SK-N-SH (cell line): Measurements from ENCODE around the gene SLC30A3. TPM values are rescaled to one million over a fixed set of nuclear protein-coding genes. Genes with fewer than 3 reads are reported as not detected.

Experiments
- CTCF ChIA-PET: fragments of 300-600, 350-600 bp; formaldehyde crosslinking; extraction: SDS; loops from one replicate; lab custom pipeline; 2021; lab: Yijun Ruan, JAX
- POLR2A ChIA-PET: fragments of 350-600 bp; sonication (Branson Sonifier 250); formaldehyde crosslinking; extraction: SDS; loops from one replicate; lab custom pipeline; 2020; ENCODE audit warnings: antibody characterized with exemption, inconsistent platforms; lab: Yijun Ruan, JAX
- DNase-seq: peaks from one replicate; pipeline ENCODE4 v3.0.0; 2012
- H2AFZ ChIP-seq: fragments of 200-600 bp; sonication (generic); 2 replicates; pipeline ENCODE4 v1.8.1; 2016; ENCODE audit warnings: antibody characterized with exemption, mild to moderate bottlenecking, low read depth
- H3F3A ChIP-seq: fragments of 200-600 bp; sonication (generic); replicated peaks from 2 replicates; pipeline ENCODE3; 2016; ENCODE audit warnings: antibody characterized with exemption, mild to moderate bottlenecking; ENCODE audit not compliant: insufficient read depth
- H3K27ac ChIP-seq, 2 experiments: fragments of 200-500 bp in 1 of 2; fragments of 200-600 bp in 1 of 2; sonication (Bioruptor generic) in 1 of 2; sonication (generic), shearing (Covaris generic) in 1 of 2; 2 replicates each; pipeline versions ENCODE4 v1.5.1 to v1.6.1; 2014 to 2016; ENCODE audit warnings: low read depth in 2 of 2, inconsistent platforms in 1 of 2, low read length in 1 of 2, mild to moderate bottlenecking in 1 of 2, mixed read lengths in 1 of 2
- H3K27me3 ChIP-seq: fragments of 200-600 bp; sonication (generic), shearing (Covaris generic); 2 replicates; pipeline ENCODE4 v1.6.1; 2016; ENCODE audit warnings: mixed run types; ENCODE audit not compliant: insufficient read depth
- H3K36me3 ChIP-seq, 2 experiments: fragments of 200-500 bp in 1 of 2; fragments of 200-600 bp in 1 of 2; sonication (Bioruptor generic) in 1 of 2; sonication (generic) in 1 of 2; replicated peaks in 1 of 2; 2 replicates each; pipeline versions ENCODE3 to v1.5.1; 2014 to 2016; ENCODE audit warnings: low read length in 1 of 2, mild to moderate bottlenecking in 1 of 2; ENCODE audit not compliant: insufficient read depth in 2 of 2, control insufficient read depth in 1 of 2
- H3K4me1 ChIP-seq, 2 experiments: fragments of 200-500 bp in 1 of 2; fragments of 200-600 bp in 1 of 2; sonication (Bioruptor generic) in 1 of 2; sonication (generic), shearing (Covaris generic) in 1 of 2; 2 replicates each; pipeline versions ENCODE4 v1.5.1 to v1.6.1; 2014 to 2016; ENCODE audit warnings: low read depth in 1 of 2, low read length in 1 of 2, mixed run types in 1 of 2; ENCODE audit not compliant: insufficient read depth in 2 of 2, control insufficient read depth in 1 of 2
- H3K4me2 ChIP-seq: fragments of 200-600 bp; sonication (generic), shearing (Covaris generic); 2 replicates; pipeline ENCODE4 v1.6.1; 2017; ENCODE audit warnings: mixed run types
- H3K4me3 ChIP-seq, 2 experiments: fragments of 200-500 bp in 1 of 2; fragments of 200-600 bp in 1 of 2; sonication (Bioruptor generic) in 1 of 2; sonication (generic), shearing (Covaris generic) in 1 of 2; 2 replicates each; pipeline versions ENCODE4 v1.5.1 to v1.8.1; 2014 to 2016; ENCODE audit warnings: low read depth in 2 of 2, inconsistent platforms in 1 of 2, low read length in 1 of 2, mild to moderate bottlenecking in 1 of 2, mixed read lengths in 1 of 2, moderate library complexity in 1 of 2
- H3K79me2 ChIP-seq: fragments of 200-600 bp; sonication (generic); 2 replicates; pipeline ENCODE4 v1.8.1; 2017; ENCODE audit warnings: mild to moderate bottlenecking; ENCODE audit not compliant: insufficient read depth
- H3K9ac ChIP-seq: fragments of 200-600 bp; sonication (generic); 2 replicates; pipeline ENCODE4 v1.6.1; 2017; ENCODE audit warnings: mixed run types
- H3K9me2 ChIP-seq: fragments of 200-600 bp; sonication (generic); 2 replicates; pipeline ENCODE4 v1.6.1; 2017; ENCODE audit warnings: mixed run types
- H3K9me3 ChIP-seq: fragments of 200-600 bp; sonication (generic); 2 replicates; pipeline ENCODE4 v1.6.1; 2017; ENCODE audit warnings: mixed run types, mild to moderate bottlenecking, moderate library complexity
- H4K20me1 ChIP-seq: fragments of 200-600 bp; sonication (generic); 2 replicates; pipeline ENCODE4 v1.6.1; 2017; ENCODE audit warnings: mild to moderate bottlenecking, mixed run types; ENCODE audit not compliant: insufficient read depth
- EZH2phosphoT487 ChIP-seq: fragments of 200-600 bp; sonication (generic); IDR thresholded peaks from 2 replicates; pipeline ENCODE4 v1.6.1; 2017; ENCODE audit warnings: low read depth, mixed run types, mild to moderate bottlenecking, antibody characterized with exemption, moderate library complexity, borderline replicate concordance
- FOSL2 ChIP-seq: IDR thresholded peaks from 2 replicates; pipeline ENCODE4 v1.4.0; 2012; ENCODE audit warnings: low read depth, mild to moderate bottlenecking, moderate library complexity, borderline replicate concordance
- FOXJ3 ChIP-seq: sonication (generic); formaldehyde crosslinking; IDR thresholded peaks from 2 replicates; pipeline ENCODE4 v1.5.1; 2020; ENCODE audit warnings: mild to moderate bottlenecking, missing genetic modification reagents
- GATA2 ChIP-seq: sonication (generic); formaldehyde crosslinking; IDR thresholded peaks from 2 replicates; pipeline ENCODE4 v1.5.0; 2020; ENCODE audit warnings: mild to moderate bottlenecking, missing genetic modification reagents
- NFIC ChIP-seq: IDR thresholded peaks from 2 replicates; pipeline ENCODE4 v1.4.0; 2012; ENCODE audit warnings: borderline replicate concordance
- POLR2AphosphoS5 ChIP-seq: IDR thresholded peaks from 2 replicates; pipeline ENCODE4 v1.6.1; 2012; ENCODE audit warnings: low read depth, low read length
- RFX5 ChIP-seq: IDR thresholded peaks from 2 replicates; pipeline ENCODE4 v1.6.1; 2012; ENCODE audit warnings: mild to moderate bottlenecking, improper control_type of control experiment, low read length
- TCF12 ChIP-seq: IDR thresholded peaks from 2 replicates; pipeline ENCODE4 v1.4.0; 2012
- TEAD4 ChIP-seq: IDR thresholded peaks from 2 replicates; pipeline ENCODE4 v1.4.0; 2012; ENCODE audit warnings: mild to moderate bottlenecking, borderline replicate concordance; ENCODE audit not compliant: insufficient read depth
- ZBTB33 ChIP-seq: IDR thresholded peaks from 2 replicates; pipeline ENCODE4 v1.4.0; 2012; ENCODE audit warnings: low read depth, borderline replicate concordance
- WGBS: methylation state at CpG from one replicate; pipeline ENCODE4 v1.1.6; 2017; ENCODE audit warnings: low lambda C conversion rate; 5-methylcytosine and 5-hydroxymethylcytosine counted together
- polyA plus RNA-seq, 3 experiments: library from polyadenylated mRNA; depleted of rRNA; stranded (reverse); fragments of >200 nt; gene quantifications; 2 replicates each; pipeline ENCODE4 v1.2.3, GENCODE V29; 2012
- TF ChIP-seq, protein P1 (sequence below): IDR thresholded peaks from 2 replicates; pipeline ENCODE4; 2012

The SLC30A3 gene
- polyA plus RNA-seq, 1 of the 3 experiments (the other 2 are of a cell fraction), result 1.1 TPM

GRCh38 chr2:27256855-27257454 lies 5.9 kb downstream of the SLC30A3 start:
- TF ChIP-seq FOXJ3 (CRISPR knock-in tag), result no peak
- TF ChIP-seq GATA2 (CRISPR knock-in tag), result no peak
- TF ChIP-seq ZBTB33, result no peak
- no peak overlapping the region for H2AFZ ChIP-seq
- no peaks in the 10 kb centered on the region for H3K9me3 ChIP-seq
- no peaks in the 10 kb centered on the region for H3K9me2 ChIP-seq
- no peak overlapping the region for H3K9ac ChIP-seq
- H3K36me3 ChIP-seq, result no peaks in the 10 kb centered on the region
- H4K20me1 ChIP-seq, result no peaks in the 10 kb centered on the region
- peaks cover 17% of the 10 kb centered on the region for H3F3A ChIP-seq
- H3K79me2 ChIP-seq, result no peaks in the 10 kb centered on the region
- WGBS, result 91% methylated on average over 2 of the region's 7 CpGs
- no peak overlapping the region for H3K27ac ChIP-seq
- no peak overlapping the region for H3K4me3 ChIP-seq
- H3K4me2 ChIP-seq, result no peak overlapping the region
- DNase-seq, result no peak
- ChIA-PET POLR2A (no interaction called here), CTCF (interaction anchor here (0.7 to 10.8 kb wide), 9 partner anchors 8 to 252 kb away, joined by 3 to 133 read pairs (median 4); partner anchors contain the start of gene SLC30A3)
- peaks cover 18% of the 10 kb centered on the region for H3K27me3 ChIP-seq
- H3K4me1 ChIP-seq, result peaks cover 14 to 18% of the 10 kb centered on the region in 2 experiments

- Histone ChIP-seq H3K27me3 (peaks cover 5% of the 10 kb centered on the region; the same call in 1 of the 2 replicates), H3K79me2 (no peaks in the 10 kb centered on the region), H3K9me3 (no peaks in the 10 kb centered on the region), H3K36me3 (no peaks in the 10 kb centered on the region), H3K27ac (peak overlapping the region; percentile 36 to 82), H3F3A (peaks cover 17% of the 10 kb centered on the region), H4K20me1 (no peaks in the 10 kb centered on the region), H3K4me2 (peak overlapping the region; percentile 72), H2AFZ (0 out of 2 replicates have a peak overlapping the region, but pooled peaks have one; percentile 47), H3K4me3 (no peak overlapping the region), H3K9ac (no peak overlapping the region), H3K9me2 (no peaks in the 10 kb centered on the region), H3K4me1 (peaks cover 14 to 18% of the 10 kb centered on the region in 2 experiments)
- CTCF ChIA-PET, result interaction anchor here (0.9 to 10.8 kb wide), 10 partner anchors 9 to 132 kb away, joined by 3 to 133 read pairs (median 4); partner anchors contain the start of genes ABHD1 and SLC30A3
- 19% methylated on average over 1 of the region's 1 CpG for WGBS
- DNase-seq, result no peak
- TF ChIP-seq RFX5 (no peak), FOSL2 (peak; percentile 91; the same call in 1 of the 2 replicates), NFIC (peak; percentile 74; the same call in 1 of the 2 replicates), POLR2AphosphoS5 (peak; percentile 16; the same call in 1 of the 2 replicates), EZH2phosphoT487 (no peak), TEAD4 (0 out of 2 replicates have a peak, but pooled peaks have one; percentile 44), TCF12 (peak; percentile 41; the same call in 1 of the 2 replicates)
- TF ChIP-seq, protein P1, sequence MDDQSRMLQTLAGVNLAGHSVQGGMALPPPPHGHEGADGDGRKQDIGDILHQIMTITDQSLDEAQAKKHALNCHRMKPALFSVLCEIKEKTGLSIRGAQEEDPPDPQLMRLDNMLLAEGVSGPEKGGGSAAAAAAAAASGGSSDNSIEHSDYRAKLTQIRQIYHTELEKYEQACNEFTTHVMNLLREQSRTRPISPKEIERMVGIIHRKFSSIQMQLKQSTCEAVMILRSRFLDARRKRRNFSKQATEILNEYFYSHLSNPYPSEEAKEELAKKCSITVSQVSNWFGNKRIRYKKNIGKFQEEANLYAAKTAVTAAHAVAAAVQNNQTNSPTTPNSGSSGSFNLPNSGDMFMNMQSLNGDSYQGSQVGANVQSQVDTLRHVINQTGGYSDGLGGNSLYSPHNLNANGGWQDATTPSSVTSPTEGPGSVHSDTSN, result peak; percentile 69
- POLR2A ChIA-PET, result interaction anchor here (0.8 to 1.0 kb wide), 2 partner anchors 8 to 27 kb away, joined by 3 to 4 read pairs; partner anchors contain the start of gene TRIM54
These were observed 7.2 kb downstream of the SLC30A3 start for GRCh38 chr2:27255660-27256059.
